GM19467 (cell line): ENCODE results near the gene MEFV.
"Not testable (repeated sequence)": the region's sequence is repeated elsewhere in the genome, so short reads cannot be mapped to it uniquely, and the experiment has no call there.

Experiments used
- ATAC-seq: cut with Tn5 transposase; IDR thresholded peaks from one replicate; pipeline ENCODE4 v1.9.1; 2021; ENCODE audit warnings: mild to moderate bottlenecking, moderate library complexity; ENCODE audit not compliant: unreplicated experiment

MEFV gene

GRCh38 chr16:3270718-3271117, 14.3 kb upstream of the MEFV start:
- not testable (repeated sequence) for ATAC-seq

DNA sequence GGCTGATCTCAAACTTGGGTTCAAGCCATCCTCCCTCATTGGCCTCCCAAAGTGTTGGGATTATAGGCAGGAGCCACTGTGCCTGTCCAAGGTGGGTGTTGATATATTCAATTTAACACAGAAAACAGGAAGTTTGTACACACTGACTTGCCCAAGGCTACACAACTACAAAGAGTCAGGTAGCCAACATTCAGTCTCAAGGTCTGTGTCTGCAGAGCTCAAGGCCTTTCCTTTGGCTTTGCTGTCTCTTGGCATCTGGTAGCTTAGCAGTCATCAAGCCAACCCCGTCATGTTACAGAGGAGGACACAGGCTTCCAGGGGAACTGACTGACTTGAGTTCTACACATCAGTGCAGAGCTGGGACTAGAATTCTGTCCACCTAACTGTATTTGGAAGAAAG, 11.9 kb upstream of the MEFV start:
- no peak for ATAC-seq

GRCh38 chr16:3266873-3267537, 10.6 kb upstream of the MEFV start:
- no peak for ATAC-seq

- peak; percentile 87 for ATAC-seq
These were observed 8.0 kb upstream of the MEFV start for GRCh38 chr16:3264137-3265036.

- ATAC-seq = no peak
These were observed 6.1 kb upstream of the MEFV start for GRCh38 chr16:3262517-3262916.

GRCh38 chr16:3259836-3260235, 3.4 kb upstream of the MEFV start:
- ATAC-seq = no peak

GRCh38 chr16:3256866-3257465, 533 bp upstream of the MEFV start:
- ATAC-seq = no peak

- ATAC-seq = no peak
These were observed 2.1 kb downstream of the MEFV start for GRCh38 chr16:3254309-3254708.

- ATAC-seq = no peak
These were observed 3.5 kb downstream of the MEFV start for GRCh38 chr16:3252967-3253366.

- no peak for ATAC-seq
These were observed 7.0 kb downstream of the MEFV start for GRCh38 chr16:3249451-3249850.

DNA sequence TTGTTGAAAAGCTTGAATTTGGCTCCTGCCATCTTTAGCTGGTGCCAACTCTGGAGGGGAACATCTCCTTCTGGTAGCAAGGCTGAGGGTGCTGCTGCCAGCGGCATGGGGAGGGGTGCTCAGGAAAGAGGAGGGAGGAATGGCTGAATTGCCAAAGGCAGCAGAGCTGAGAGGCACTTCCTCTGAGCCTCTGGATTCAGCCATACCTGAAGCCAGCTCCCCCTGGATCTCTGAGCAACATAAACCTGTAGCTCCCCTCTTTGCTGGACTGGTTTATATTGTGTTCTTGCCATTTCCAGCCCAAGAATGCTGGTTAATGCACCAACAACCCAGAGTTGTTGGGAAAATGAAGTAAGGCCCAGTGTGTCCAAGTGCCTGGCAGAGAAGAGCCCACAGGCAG, 7.4 kb downstream of the MEFV start:
- ATAC-seq = no peak

DNA sequence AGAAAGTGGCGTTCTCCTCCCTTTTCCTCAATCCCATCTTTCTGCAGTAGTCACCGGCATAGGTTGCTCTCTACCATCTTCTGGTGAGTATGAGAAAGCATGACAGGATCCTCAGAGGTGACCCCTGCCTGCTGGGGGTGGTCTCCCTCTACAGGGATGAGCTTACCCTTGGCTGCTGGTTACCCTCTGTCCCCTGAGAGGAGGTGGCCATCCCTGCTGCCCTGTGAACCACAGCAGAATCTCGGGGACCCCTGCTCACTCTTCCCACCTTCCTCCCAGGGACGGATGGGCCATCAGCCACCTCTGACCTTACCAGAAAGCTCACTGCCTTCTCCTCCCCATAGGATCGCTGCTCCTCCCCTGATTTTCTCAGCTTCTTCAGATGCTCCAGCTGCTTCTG, 7.8 kb downstream of the MEFV start:
- no peak for ATAC-seq

DNA sequence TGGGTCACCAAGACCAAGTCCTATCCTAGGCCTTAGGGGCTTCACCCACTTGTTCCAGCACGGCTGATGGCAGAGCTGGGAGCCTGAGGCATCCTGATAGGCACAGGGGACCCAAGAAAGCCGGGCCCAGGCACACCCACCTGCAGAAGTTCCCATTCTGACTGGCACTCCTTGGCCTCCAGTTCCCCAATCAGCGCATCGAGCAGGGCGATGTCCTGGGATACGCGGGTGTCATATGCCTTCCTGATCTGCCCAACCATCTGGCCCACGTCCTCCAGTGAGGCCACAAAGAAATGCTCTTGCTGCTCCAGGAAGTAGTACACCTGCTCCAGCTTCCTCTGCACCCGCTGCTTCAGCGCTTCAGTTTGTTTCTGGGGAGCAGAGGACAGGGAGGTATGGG, 9.6 kb downstream of the MEFV start:
- ATAC-seq = no peak

GRCh38 chr16:3246002-3246401, 10.4 kb downstream of the MEFV start:
- ATAC-seq = no peak

- ATAC-seq = no peak
These were observed 12.6 kb downstream of the MEFV start for GRCh38 chr16:3243882-3244281.

GRCh38 chr16:3242709-3243108, 13.7 kb downstream of the MEFV start:
- no peak for ATAC-seq

GRCh38 chr16:3241761-3242160, 14.7 kb downstream of the MEFV start:
- no peak for ATAC-seq

DNA sequence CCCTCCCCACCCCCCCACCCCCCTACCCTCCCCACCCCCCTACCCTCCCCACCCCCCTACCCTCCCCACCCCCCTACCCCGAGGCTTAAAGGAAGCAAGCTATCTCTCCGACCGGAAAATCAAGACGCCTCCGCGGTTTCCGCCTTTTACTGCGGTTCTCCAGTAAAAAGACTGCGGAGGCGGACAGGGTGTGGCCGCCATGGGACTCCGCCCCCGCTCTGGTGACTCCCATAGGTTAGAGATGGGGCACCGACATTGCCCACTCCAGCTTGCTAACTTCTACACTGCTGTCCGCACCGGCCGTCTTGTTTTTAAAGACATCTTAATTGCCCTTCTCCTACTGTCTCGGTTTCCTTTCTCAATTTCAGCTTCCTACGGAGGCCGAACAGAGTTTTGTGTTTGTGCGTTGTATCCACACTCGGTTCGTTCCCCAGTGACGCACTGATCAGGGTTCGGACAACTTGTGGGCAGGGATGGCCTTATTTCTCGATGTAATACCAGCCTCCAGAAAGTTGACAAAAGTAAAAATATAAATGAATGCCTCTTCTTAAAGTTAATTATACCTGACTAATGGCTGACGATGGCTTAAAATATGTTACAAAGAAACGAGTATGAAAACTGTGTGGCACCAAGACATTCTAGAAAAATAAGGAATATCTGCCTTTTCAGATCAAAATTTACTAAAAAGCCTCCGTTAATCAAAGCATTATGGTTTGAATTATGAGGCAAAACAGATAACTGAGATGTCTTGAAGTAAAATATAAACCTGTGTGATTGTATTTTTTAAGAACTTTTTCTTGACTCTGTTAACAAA, 20.4 kb downstream of the MEFV start:
- ATAC-seq = no peak

GRCh38 chr16:3234857-3235561, 21.4 kb downstream of the MEFV start, which contains the start of gene ZNF200:
ZNF200 (minus strand) TSS chr16:3235158; CDS start chr16:3233755, 1,403 bp downstream.
- peak; percentile 77 for ATAC-seq

DNA sequence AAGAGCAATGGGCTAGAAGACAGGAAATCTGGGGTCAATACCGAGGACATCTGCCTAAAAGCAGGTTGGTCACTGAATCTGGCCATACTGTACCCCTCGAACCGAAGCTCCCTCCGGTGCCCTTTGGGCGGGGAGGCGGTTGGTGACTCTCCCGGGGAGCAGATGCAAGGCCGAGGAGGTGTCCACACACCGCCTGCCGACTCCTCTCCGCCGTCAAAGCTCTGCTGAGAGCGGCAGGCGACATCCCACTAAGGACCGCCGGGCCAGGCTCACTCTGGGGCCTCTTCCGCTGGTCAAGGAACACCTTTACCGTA, 21.9 kb downstream of the MEFV start:
- no peak for ATAC-seq
